Epithelial cell of proximal tubule (primary cell): ENCODE measurements around the gene KIF22. TPM values are rescaled to one million over a fixed set of nuclear protein-coding genes. Genes with fewer than 3 reads are reported as not detected.

Experiments
- DNase-seq: peaks from one replicate; pipeline ENCODE4 v3.0.0-alpha.2; 2011; ENCODE audit warnings: low read depth
- H3K4me3 ChIP-seq: 2 replicates; pipeline ENCODE4 v1.5.1; 2011; ENCODE audit warnings: low read depth, mild to moderate bottlenecking, low read length
- CTCF ChIP-seq: conservative IDR thresholded peaks from 2 replicates; pipeline ENCODE4 v1.5.1; 2012; ENCODE audit warnings: low read depth, mild to moderate bottlenecking, low read length
- total RNA-seq: library from RNA; depleted of rRNA; stranded (reverse); fragments of >200 nt; gene quantifications from 2 replicates; pipeline ENCODE4 v1.2.3, GENCODE V29; 2015

The KIF22 gene
- total RNA-seq, 1 donor from 2014 or later: 105 TPM

GRCh38 chr16:29820730-29821642 lies 30.4 kb downstream of the KIF22 start:
- H3K4me3 ChIP-seq: peak overlapping the region; percentile 76
- TF ChIP-seq CTCF: no peak
- no peak for DNase-seq

GRCh38 chr16:29821643-29822115 lies 31.1 kb downstream of the KIF22 start:
- no peak for TF ChIP-seq CTCF
- DNase-seq: no peak
- peak overlapping the region; percentile 76 for H3K4me3 ChIP-seq

- peak overlapping the region; percentile 32 for H3K4me3 ChIP-seq
- DNase-seq: no peak
- no peak for TF ChIP-seq CTCF
Observed at GRCh38 chr16:29824589-29825144, 34.1 kb downstream of the KIF22 start.

- no peak for TF ChIP-seq CTCF
- DNase-seq: no peak
- peak overlapping the region; percentile 32 for H3K4me3 ChIP-seq
Observed at GRCh38 chr16:29825145-29826044, 34.8 kb downstream of the KIF22 start.

- no peak for DNase-seq
- TF ChIP-seq CTCF: no peak
- H3K4me3 ChIP-seq: no peak overlapping the region
Observed at GRCh38 chr16:29826342-29826695, 35.8 kb downstream of the KIF22 start.

GRCh38 chr16:29830774-29831173 lies 40.2 kb downstream of the KIF22 start:
- no peak for DNase-seq
- H3K4me3 ChIP-seq: no peak overlapping the region
- TF ChIP-seq CTCF: no peak
